Keratinocyte (primary cell): ENCODE data around the gene LUM.

ENCODE experiments used
- EZH2 ChIP-seq: IDR thresholded peaks from one replicate; pipeline ENCODE4 v1.6.1; 2012; ENCODE audit warnings: inconsistent platforms, mild to moderate bottlenecking, low read length, moderate library complexity
- TF ChIP-seq, protein P1 (sequence below), 3 experiments: IDR thresholded peaks in 1 of 3; conservative IDR thresholded peaks in 1 of 3; optimal IDR thresholded peaks in 1 of 3; 2 replicates in 2 of 3; 3 replicates in 1 of 3; pipeline versions ENCODE3 to v1.5.1; 2011; ENCODE audit warnings: low read length in 3 of 3, mild to moderate bottlenecking in 3 of 3, moderate library complexity in 2 of 3, control low read depth in 1 of 3, inconsistent platforms in 1 of 3; ENCODE audit not compliant: insufficient read depth in 2 of 3; ENCODE audit errors: extremely low read depth in 1 of 3

DNA sequence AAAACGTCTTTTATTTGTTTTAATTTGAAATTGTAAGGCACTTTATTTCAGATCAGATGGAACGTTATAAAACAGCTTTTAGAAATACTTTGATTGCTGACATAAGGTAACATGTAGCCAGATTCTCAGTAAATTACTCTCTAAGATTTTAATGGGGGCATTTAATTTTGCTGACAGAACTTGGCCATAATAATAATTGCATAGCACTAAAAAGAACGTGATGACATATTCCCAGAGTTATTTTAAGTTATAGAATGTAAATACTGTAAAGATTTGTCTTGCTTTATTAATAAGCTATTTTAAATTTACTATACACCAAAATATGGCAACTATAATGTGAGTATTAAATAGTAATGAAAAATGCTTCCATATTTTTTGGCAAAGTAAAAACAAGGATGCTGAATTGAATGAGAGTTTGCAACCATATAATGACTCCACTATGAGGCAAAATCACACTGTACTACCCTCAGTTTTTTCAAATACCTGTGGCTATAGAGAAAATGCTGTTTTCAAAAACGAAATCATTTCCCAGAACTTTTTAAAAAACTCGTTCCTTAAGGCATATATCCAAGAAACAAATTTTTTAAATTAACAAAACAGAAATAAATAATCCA, 876 bp downstream of the LUM start:
- TF ChIP-seq, protein P1, sequence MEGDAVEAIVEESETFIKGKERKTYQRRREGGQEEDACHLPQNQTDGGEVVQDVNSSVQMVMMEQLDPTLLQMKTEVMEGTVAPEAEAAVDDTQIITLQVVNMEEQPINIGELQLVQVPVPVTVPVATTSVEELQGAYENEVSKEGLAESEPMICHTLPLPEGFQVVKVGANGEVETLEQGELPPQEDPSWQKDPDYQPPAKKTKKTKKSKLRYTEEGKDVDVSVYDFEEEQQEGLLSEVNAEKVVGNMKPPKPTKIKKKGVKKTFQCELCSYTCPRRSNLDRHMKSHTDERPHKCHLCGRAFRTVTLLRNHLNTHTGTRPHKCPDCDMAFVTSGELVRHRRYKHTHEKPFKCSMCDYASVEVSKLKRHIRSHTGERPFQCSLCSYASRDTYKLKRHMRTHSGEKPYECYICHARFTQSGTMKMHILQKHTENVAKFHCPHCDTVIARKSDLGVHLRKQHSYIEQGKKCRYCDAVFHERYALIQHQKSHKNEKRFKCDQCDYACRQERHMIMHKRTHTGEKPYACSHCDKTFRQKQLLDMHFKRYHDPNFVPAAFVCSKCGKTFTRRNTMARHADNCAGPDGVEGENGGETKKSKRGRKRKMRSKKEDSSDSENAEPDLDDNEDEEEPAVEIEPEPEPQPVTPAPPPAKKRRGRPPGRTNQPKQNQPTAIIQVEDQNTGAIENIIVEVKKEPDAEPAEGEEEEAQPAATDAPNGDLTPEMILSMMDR (optimal IDR thresholded peaks at IDR 0.05 in 1 of 3, IDR thresholded peaks at IDR 0.05 in 1 of 3, conservative IDR thresholded peaks at IDR 0.05 in 1 of 3; ENCODE audit: extremely low read depth in 1 of 3, insufficient read depth in 2 of 3, low read length in 3 of 3): no peak
- no peak for TF ChIP-seq EZH2
